ENCODE measurements around the gene CACUL1.

Gene CACUL1

GRCh38 chr10:118732245-118733165 is 22.3 kb downstream of the CACUL1 start:
- no peak for DNase-seq

GRCh38 chr10:118730756-118731456 is 23.9 kb downstream of the CACUL1 start:
- no peak for DNase-seq

GRCh38 chr10:118729641-118730258 is 25.0 kb downstream of the CACUL1 start:
- DNase-seq: no peak

GRCh38 chr10:118729200-118729599 is 25.6 kb downstream of the CACUL1 start:
- DNase-seq: no peak

GRCh38 chr10:118725886-118726500 is 28.8 kb downstream of the CACUL1 start:
- no peak for DNase-seq

- DNase-seq: no peak
These were observed 31.3 kb downstream of the CACUL1 start for GRCh38 chr10:118723466-118723865.

GRCh38 chr10:118721539-118721876 is 33.3 kb downstream of the CACUL1 start:
- DNase-seq: no peak

GRCh38 chr10:118720685-118721538 is 33.9 kb downstream of the CACUL1 start:
- DNase-seq: peak; percentile 37

GRCh38 chr10:118714366-118714765 is 40.4 kb downstream of the CACUL1 start:
- DNase-seq: no peak

GRCh38 chr10:118712930-118713634 is 41.7 kb downstream of the CACUL1 start:
- no peak for DNase-seq

- no peak for DNase-seq
These were observed 42.7 kb downstream of the CACUL1 start for GRCh38 chr10:118712080-118712479.

- no peak for DNase-seq
These were observed 44.3 kb downstream of the CACUL1 start for GRCh38 chr10:118710487-118710886.

- no peak for DNase-seq
These were observed 46.2 kb downstream of the CACUL1 start for GRCh38 chr10:118708571-118708970.

- no peak for DNase-seq
These were observed 50.1 kb downstream of the CACUL1 start for GRCh38 chr10:118704711-118705110.

GRCh38 chr10:118701529-118702323 is 53.0 kb downstream of the CACUL1 start:
- no peak for DNase-seq

GRCh38 chr10:118698421-118698820 is 56.3 kb downstream of the CACUL1 start:
- no peak for DNase-seq

- DNase-seq: no peak
These were observed 59.9 kb downstream of the CACUL1 start for GRCh38 chr10:118694848-118695247.

- DNase-seq: no peak
These were observed 61.9 kb downstream of the CACUL1 start for GRCh38 chr10:118692872-118693271.

GRCh38 chr10:118689070-118689858 is 65.5 kb downstream of the CACUL1 start:
- no peak for DNase-seq

GRCh38 chr10:118687472-118687871 is 67.3 kb downstream of the CACUL1 start:
- no peak for DNase-seq
